Measurements from ENCODE around the gene MORF4L1. TPM values are rescaled to one million over a fixed set of nuclear protein-coding genes. Genes with fewer than 3 reads are reported as not detected.
"Not testable (repeated sequence)": the region's sequence is repeated elsewhere in the genome, so short reads cannot be mapped to it uniquely, and the experiment has no call there.

The MORF4L1 gene
- total RNA-seq, 2 donors from 2014 or later: 221 to 237 TPM

DNA sequence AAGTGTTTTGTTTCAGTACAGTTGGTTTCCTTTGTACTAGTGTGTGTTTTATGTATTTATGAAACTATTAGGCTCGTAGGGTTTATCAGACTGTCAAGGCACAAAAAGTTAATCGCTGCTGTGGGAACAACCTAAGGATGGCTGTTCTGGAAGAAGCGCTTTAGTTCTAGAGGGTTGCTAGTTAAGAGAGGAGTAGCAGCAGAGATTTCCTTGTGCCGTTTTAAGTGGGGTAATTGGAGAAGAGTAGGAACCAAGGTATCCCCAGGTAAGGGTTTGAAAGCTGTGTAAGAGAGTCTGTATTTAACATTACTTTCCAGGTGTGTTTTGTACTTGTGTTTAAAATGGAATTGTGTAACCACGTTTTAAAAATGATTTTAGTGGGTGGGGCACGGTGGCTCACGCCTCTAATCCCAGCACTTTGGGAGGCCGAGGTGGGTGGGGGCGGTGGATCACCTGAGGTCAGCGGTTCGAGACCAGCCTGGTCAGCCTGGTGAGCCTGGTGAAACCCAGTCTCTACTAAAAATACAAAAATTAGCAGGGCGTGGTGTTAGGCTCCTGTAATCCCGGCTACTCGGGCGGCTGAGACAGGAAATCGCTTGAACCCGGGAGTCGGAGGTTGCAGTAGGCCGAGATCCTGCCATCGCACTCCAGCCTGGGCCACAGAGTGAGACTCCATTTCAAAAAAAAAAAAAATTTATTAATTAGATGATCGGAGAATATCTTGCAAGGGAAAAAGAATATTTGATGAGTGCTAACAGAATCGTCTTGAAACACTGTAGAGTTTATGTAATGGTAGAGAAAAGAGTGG lies 2.6 kb downstream of the MORF4L1 start:
- Histone ChIP-seq H3K27me3 (no peaks in the 10 kb centered on the region), H3K4me1 (peaks cover 9% of the 10 kb centered on the region), H3K9me3 (no peaks in the 10 kb centered on the region), H3K4me3 (peak overlapping the region; percentile 89), H3K9ac (ENCODE audit: low read depth in 2 of 2, low read length in 2 of 2) (peak overlapping the region in 1 of 2 donors; percentile 35), H3K36me3 (no peaks in the 10 kb centered on the region), H3K27ac (no peak overlapping the region)
- TF ChIP-seq, protein P1, sequence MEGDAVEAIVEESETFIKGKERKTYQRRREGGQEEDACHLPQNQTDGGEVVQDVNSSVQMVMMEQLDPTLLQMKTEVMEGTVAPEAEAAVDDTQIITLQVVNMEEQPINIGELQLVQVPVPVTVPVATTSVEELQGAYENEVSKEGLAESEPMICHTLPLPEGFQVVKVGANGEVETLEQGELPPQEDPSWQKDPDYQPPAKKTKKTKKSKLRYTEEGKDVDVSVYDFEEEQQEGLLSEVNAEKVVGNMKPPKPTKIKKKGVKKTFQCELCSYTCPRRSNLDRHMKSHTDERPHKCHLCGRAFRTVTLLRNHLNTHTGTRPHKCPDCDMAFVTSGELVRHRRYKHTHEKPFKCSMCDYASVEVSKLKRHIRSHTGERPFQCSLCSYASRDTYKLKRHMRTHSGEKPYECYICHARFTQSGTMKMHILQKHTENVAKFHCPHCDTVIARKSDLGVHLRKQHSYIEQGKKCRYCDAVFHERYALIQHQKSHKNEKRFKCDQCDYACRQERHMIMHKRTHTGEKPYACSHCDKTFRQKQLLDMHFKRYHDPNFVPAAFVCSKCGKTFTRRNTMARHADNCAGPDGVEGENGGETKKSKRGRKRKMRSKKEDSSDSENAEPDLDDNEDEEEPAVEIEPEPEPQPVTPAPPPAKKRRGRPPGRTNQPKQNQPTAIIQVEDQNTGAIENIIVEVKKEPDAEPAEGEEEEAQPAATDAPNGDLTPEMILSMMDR (IDR thresholded peaks at IDR 0.05): no peak
- intact Hi-C loops (cut with DNase I): no loop called here
- no peak for DNase-seq

- H3K4me3 ChIP-seq; H3K4me1 ChIP-seq; H3K27ac ChIP-seq; H3K9me3 ChIP-seq; H3K36me3 ChIP-seq; H3K27me3 ChIP-seq; intact Hi-C loops (cut with DNase I); DNase-seq; H3K9ac ChIP-seq (ENCODE audit: low read depth in 2 of 2, low read length in 2 of 2): not testable (repeated sequence)
These were observed 4.3 kb downstream of the MORF4L1 start for GRCh38 chr15:78876954-78877353.

- no peak for DNase-seq
- Histone ChIP-seq H3K9ac (ENCODE audit: low read depth in 2 of 2, low read length in 2 of 2) (no peak overlapping the region), H3K27me3 (no peaks in the 10 kb centered on the region), H3K36me3 (no peaks in the 10 kb centered on the region), H3K4me3 (no peak overlapping the region), H3K27ac (no peak overlapping the region), H3K4me1 (peaks cover 9% of the 10 kb centered on the region), H3K9me3 (no peaks in the 10 kb centered on the region)
- intact Hi-C loops (cut with DNase I): no loop called here
- TF ChIP-seq, protein P1 (IDR thresholded peaks at IDR 0.05): no peak
These were observed 5.7 kb downstream of the MORF4L1 start for GRCh38 chr15:78878356-78878755.

DNA sequence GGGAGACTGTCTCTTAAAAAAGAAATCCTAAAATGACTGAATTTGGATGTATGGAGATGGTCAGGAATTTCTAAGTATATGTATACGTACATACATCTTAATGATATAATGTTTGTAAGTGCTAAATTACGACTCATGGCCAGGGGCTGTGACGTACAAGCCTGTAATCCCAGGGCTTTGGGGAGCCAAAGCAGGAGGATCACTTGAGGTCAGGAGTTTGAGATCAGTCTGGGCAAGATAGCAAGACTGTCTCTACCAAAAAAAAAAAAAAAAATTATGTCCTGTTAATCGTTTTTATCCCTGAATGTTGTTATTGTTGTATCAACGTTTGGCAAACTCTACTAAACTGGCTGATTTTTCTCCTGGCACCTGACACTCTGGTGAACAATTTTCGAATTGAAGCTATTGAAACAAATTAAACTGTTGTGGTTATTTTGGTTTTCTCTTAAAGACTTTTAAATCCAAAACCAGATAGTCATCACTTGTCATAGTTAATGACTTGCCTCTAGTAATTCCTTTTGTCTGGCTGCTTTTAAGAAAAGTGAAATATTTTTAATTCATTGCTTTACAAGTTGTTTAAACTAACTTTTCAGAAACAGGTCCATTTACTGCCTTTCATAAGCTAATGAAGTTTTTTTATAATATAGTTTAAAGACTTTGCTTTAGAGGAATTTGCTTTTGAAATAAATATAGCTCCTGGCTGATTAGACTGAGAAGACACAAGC lies 7.0 kb downstream of the MORF4L1 start:
- H3K36me3 ChIP-seq: no peaks in the 10 kb centered on the region
- no peak for DNase-seq
- H3K9ac ChIP-seq (ENCODE audit: low read depth in 2 of 2, low read length in 2 of 2): no peak overlapping the region
- no peak overlapping the region for H3K4me3 ChIP-seq
- intact Hi-C loops (cut with DNase I): no loop called here
- TF ChIP-seq, protein P1 (IDR thresholded peaks at IDR 0.05): no peak
- H3K27me3 ChIP-seq: no peaks in the 10 kb centered on the region
- H3K9me3 ChIP-seq: no peaks in the 10 kb centered on the region
- no peak overlapping the region for H3K27ac ChIP-seq
- peaks cover 8% of the 10 kb centered on the region for H3K4me1 ChIP-seq

DNA sequence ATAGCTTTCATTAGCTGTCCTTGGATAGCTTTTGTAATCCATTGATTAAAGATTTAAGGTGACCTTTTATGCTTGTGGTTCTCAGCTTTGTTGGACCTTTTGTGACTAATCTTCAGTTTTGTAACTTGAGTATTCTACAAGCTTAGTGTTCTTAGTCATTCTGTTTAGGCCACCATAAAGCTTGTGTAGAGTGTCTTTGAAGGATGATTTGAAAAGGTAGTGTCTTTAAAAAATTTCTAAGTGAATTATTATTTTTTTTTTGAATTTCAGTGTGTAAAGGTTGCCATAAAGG lies 7.5 kb downstream of the MORF4L1 start:
- H3K27ac ChIP-seq: no peak overlapping the region
- H3K27me3 ChIP-seq: no peaks in the 10 kb centered on the region
- no peaks in the 10 kb centered on the region for H3K9me3 ChIP-seq
- H3K36me3 ChIP-seq: no peaks in the 10 kb centered on the region
- intact Hi-C loops (cut with DNase I): no loop called here
- TF ChIP-seq, protein P1 (IDR thresholded peaks at IDR 0.05): no peak
- no peak overlapping the region for H3K4me3 ChIP-seq
- H3K9ac ChIP-seq (ENCODE audit: low read depth in 2 of 2, low read length in 2 of 2): no peak overlapping the region
- peaks cover 4% of the 10 kb centered on the region for H3K4me1 ChIP-seq
- no peak for DNase-seq

DNA sequence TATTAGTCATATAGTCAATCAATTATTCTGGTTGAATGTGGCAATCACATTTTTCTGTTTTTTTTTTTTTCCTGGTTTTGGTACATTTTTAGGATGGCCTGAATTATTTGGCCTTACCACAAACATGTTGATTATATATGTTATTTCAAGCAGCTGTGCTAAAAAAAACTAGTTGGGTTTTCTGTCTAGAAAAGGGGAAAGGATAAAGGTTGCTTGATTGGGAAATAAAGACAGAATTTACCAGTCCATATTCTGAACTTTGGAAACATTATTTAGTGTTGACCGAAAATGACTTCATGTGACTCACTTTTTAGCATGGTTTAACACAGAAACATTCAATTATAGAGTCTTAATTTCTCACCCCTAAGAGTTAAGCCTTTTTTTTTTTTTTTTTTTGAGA lies 8.1 kb downstream of the MORF4L1 start:
- Histone ChIP-seq H3K27me3 (no peaks in the 10 kb centered on the region), H3K36me3 (no peaks in the 10 kb centered on the region), H3K4me1 (peaks cover 4% of the 10 kb centered on the region), H3K27ac (no peak overlapping the region), H3K4me3 (no peak overlapping the region), H3K9me3 (no peaks in the 10 kb centered on the region), H3K9ac (ENCODE audit: low read depth in 2 of 2, low read length in 2 of 2) (no peak overlapping the region)
- intact Hi-C loops (cut with DNase I): no loop called here
- TF ChIP-seq, protein P1 (IDR thresholded peaks at IDR 0.05): no peak
- DNase-seq: no peak

Data from colonic mucosa (tissue), 4 donors.